Medulla oblongata (tissue), 1 donor: Measurements from ENCODE around the gene TNNC1.

Experiments
- DNase-seq: peaks from one replicate; pipeline ENCODE4 v3.0.0-alpha.2; 2015; ENCODE audit errors: extremely low spot score

TNNC1 gene

GRCh38 chr3:52453496-52454249 lies at the start of gene TNNC1:
TNNC1 (minus strand) TSS chr3:52454041; CDS start chr3:52454015, 26 bp downstream.
- DNase-seq, result no peak

GRCh38 chr3:52502808-52503350 lies 49.0 kb upstream of the TNNC1 start:
- DNase-seq, result no peak

GRCh38 chr3:52502001-52502400 lies 48.2 kb upstream of the TNNC1 start:
- DNase-seq, result no peak

DNA sequence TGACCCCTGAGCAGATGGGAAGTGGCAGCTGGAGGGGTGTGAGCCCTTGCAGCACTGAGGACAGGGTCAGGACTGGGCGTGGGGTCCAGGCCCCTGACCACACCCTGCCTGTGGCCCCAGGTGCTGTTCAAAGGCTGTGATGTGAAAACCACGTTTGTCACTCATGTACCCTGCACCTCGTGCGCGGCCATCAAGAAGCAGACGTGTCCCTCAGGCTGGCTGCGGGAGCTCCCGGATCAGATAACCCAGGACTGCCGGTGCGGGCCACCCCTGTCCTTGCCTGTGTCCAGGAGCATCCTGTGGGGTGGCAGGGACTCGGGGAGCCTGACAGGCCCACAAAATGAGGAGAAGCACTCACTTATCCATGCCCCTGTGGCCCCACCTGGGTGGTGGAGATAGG lies 47.2 kb upstream of the TNNC1 start:
- DNase-seq, result no peak

GRCh38 chr3:52498137-52499054 lies 44.6 kb upstream of the TNNC1 start:
- DNase-seq, result peak; percentile 82

DNA sequence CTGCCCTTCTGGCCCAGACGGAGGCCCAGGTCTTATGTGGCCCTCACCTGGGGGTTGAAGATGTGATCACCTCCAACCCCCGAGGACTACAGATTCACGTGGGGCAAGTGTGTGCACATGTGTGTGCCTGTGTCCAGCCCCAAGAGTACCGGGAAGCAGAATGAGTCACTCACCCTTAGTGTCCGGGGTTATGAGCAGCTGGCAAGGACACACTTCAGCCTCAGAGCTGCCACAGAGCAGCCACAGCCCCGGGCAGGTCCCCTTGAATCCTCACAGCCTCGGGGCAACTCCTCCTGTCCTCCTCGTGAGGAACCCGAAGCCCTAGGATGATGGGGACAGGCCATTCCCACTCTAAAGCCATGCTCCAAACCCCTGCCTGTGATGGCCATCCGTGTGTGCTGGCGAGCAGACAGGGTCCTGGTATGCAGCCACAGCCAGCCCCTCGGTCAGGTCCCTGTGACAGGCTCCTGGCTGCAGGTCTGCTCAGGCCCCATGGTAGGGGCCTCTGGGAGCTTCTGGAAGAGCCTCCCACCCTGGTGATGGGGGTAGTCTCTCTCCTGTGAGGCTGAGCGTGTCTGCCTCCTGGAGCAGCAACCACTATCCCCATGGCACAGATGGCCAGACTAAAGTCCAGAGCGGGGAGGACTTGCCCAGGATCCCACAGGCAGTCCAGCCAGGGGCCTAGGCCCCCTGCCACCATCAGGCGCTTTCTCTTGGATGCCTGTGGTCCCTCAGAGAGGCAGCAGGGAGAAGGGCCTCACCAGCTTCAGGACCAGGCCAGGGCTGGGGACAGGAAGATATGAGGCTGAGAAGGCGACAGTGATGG lies 42.1 kb upstream of the TNNC1 start:
- no peak for DNase-seq

- DNase-seq, result no peak
Measured at GRCh38 chr3:52494886-52495495, 41.1 kb upstream of the TNNC1 start, which contains the start of gene STAB1. STAB1 (plus strand) TSS chr3:52495338; CDS start chr3:52495414, 76 bp downstream.

DNA sequence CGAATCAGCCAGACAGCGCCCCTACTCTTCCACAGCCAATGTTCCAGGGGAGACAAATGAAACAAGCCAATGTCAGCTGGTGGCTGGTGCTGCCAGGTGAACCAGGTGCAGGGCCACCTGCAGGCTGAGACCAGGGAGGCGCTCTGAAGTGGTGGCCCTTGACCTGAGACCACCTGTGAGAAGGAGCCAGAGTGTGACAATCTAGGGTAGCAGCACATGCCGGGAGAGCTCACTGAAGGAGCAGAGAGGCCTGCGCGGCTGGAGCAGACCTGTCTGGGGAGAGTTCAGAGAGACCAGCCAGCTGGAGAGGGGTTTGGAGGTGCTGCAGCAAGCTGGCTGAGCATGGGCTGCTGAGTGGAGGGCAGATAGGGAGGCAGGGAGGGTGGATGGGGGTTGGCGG lies 40.6 kb upstream of the TNNC1 start:
- DNase-seq, result no peak

DNA sequence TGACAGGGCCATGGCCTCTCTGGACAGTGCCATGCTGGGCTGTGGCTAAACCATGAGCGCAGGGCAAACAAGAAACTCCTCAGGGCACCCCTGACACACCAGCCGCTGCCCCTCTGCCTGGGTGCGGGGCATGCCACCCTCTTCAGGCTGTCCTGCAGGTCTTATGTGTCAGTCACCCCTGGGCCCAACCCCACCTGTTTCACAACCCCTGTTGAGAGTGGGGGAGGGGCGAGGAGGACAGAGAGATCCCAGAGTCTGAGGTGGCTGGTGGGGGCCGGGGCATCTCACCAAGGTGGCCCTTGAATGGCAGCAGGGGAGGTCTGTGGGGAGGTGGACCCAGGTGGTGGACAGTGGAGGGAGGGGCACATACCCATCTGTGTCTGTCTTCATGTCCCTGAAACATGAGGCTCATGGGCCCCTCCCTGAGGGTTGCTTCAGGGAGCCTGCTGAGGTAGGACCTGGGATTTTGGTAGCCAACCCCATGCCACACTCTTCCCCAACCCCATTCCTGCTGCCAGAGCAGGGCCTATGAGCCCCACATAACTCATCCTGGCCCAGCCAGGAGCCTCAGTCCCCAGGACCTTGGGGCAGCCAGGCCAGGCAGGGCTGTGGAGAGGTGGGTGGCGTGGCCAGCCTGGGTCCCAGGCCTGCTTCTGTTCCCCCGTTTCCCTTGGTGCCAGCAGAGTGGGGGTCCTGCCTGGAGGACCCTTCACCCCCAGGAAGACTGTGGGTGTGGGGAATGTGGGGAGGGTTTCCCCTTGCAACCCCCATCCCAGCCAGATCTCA lies 39.6 kb upstream of the TNNC1 start:
- no peak for DNase-seq

- DNase-seq, result no peak
Measured at GRCh38 chr3:52492059-52492458, 38.2 kb upstream of the TNNC1 start.

GRCh38 chr3:52490939-52491526 lies 37.2 kb upstream of the TNNC1 start:
- DNase-seq, result no peak

- DNase-seq, result no peak
Measured at GRCh38 chr3:52490035-52490938, 36.4 kb upstream of the TNNC1 start.

GRCh38 chr3:52489453-52489852 lies 35.6 kb upstream of the TNNC1 start:
- no peak for DNase-seq

DNA sequence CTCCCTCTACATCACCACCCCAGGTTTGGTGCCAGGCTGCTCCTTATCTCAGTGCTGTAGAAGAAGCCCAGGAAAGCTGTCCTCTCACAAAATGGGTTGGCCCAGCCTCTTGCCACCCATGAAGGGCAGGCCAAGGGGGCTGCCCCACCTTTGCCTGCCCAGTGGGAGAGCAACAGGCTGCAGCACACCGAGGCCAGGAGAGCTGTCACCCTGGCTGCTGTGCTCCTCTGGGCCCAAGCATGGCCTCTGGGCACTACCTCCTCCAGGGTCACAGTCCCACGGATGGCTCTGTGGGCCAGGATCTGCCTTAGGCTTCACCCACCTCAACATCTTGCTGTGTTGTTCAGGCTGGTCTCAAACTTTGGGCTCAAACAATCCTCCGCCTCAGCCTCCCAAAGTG lies 34.9 kb upstream of the TNNC1 start:
- DNase-seq, result no peak

DNA sequence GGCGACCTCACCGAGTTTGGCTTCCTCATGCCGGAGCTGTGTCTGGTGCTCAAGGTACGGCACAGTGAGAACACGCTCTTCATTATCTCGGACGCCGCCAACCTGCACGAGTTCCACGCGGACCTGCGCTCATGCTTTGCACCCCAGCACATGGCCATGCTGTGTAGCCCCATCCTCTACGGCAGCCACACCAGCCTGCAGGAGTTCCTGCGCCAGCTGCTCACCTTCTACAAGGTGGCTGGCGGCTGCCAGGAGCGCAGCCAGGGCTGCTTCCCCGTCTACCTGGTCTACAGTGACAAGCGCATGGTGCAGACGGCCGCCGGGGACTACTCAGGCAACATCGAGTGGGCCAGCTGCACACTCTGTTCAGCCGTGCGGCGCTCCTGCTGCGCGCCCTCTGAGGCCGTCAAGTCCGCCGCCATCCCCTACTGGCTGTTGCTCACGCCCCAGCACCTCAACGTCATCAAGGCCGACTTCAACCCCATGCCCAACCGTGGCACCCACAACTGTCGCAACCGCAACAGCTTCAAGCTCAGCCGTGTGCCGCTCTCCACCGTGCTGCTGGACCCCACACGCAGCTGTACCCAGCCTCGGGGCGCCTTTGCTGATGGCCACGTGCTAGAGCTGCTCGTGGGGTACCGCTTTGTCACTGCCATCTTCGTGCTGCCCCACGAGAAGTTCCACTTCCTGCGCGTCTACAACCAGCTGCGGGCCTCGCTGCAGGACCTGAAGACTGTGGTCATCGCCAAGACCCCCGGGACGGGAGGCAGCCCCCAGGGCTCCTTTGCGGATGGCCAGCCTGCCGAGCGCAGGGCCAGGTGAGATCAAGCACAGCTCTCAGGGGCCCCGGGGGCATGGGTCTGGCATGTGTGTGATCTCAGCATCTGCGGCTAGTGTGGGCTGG lies 34.2 kb upstream of the TNNC1 start:
- DNase-seq, result no peak

GRCh38 chr3:52487050-52487787 lies 33.4 kb upstream of the TNNC1 start:
- no peak for DNase-seq
